WI38 (cell line): Measurements from ENCODE around the gene FTO.

ENCODE experiments used
- H3K4me3 ChIP-seq: 2 replicates; pipeline ENCODE4 v1.5.1; 2011; ENCODE audit warnings: low read depth, mild to moderate bottlenecking, control low read depth, low read length
- CTCF ChIP-seq: IDR thresholded peaks from 2 replicates; pipeline ENCODE4 v1.5.1; 2012; ENCODE audit warnings: low read depth, mild to moderate bottlenecking, control low read depth, low read length

Gene FTO

GRCh38 chr16:53891409-53892139 lies 187.6 kb downstream of the FTO start:
- no peak overlapping the region for H3K4me3 ChIP-seq
- no peak for TF ChIP-seq CTCF

- no peak overlapping the region for H3K4me3 ChIP-seq
- peak; percentile 59 for TF ChIP-seq CTCF
These were observed 188.2 kb downstream of the FTO start for GRCh38 chr16:53892155-53892554.

GRCh38 chr16:53893731-53894435 lies 189.9 kb downstream of the FTO start:
- no peak for TF ChIP-seq CTCF
- no peak overlapping the region for H3K4me3 ChIP-seq

- H3K4me3 ChIP-seq: no peak overlapping the region
- TF ChIP-seq CTCF: no peak
These were observed 190.7 kb downstream of the FTO start for GRCh38 chr16:53894686-53895085.

GRCh38 chr16:53895433-53895832 lies 191.5 kb downstream of the FTO start:
- no peak for TF ChIP-seq CTCF
- no peak overlapping the region for H3K4me3 ChIP-seq

- no peak for TF ChIP-seq CTCF
- no peak overlapping the region for H3K4me3 ChIP-seq
These were observed 191.9 kb downstream of the FTO start for GRCh38 chr16:53895851-53896250.

- no peak overlapping the region for H3K4me3 ChIP-seq
- no peak for TF ChIP-seq CTCF
These were observed 192.8 kb downstream of the FTO start for GRCh38 chr16:53896722-53897121.
